ENCODE data around the gene EIF3D. TPM values are rescaled to one million over a fixed set of nuclear protein-coding genes. Genes with fewer than 3 reads are reported as not detected.

The EIF3D gene
- total and polyA plus RNA-seq, 2 of the 4 experiments (the other 2 are of a cell fraction): 339 to 746 TPM

DNA sequence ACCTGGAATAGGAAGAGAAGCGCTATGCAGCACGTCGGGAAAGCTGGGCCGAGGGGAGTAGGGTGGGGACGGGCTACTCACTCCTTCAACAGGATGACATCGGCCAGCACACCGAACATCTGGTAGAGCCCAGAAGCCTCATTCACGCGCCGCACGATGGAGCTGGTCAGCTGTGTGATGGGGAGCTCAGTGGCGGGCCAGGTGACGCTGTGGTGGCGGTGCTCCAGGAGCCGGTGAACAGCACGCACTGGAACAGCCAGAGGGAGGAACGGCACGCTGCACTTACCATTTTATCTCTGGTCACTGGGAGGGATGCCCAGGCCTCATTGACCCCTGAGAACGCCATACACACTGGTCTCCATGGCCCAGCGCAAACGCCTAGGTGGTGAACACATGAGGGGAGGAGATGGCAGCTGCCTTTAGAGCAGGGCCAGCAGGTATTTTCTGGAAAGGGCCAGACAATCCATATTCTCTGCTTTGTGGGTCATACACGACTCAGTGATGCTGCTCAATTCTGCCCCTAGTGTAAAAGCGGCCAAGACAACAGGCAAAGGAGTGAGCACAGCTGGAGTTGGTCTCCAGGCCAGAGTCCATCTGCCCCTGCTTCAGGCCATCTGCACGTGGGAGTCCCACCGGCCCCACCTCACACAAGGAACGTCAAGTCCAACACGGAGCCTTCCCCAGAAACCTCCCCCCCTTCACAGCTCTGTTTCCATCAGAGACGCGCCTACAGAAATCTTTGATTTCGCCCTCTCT is 30.9 kb downstream of the EIF3D start:
- Histone ChIP-seq H4K91ac (ENCODE audit: insufficient read depth, low read depth, low read length) (no peak overlapping the region), H3K36me3 (ENCODE audit: control insufficient read depth, insufficient read depth, low read length) (peaks cover 9% of the 10 kb centered on the region), H4K5ac (ENCODE audit: low read depth, low read length) (no peak overlapping the region), H3K27me3 (ENCODE audit: control insufficient read depth, insufficient read depth, low read length) (no peaks in the 10 kb centered on the region), H3K4me1 (ENCODE audit: control insufficient read depth, insufficient read depth, low read length) (no peaks in the 10 kb centered on the region), H3K56ac (ENCODE audit: extremely low read depth, insufficient read depth, low read length) (no peak overlapping the region), H3K23ac (ENCODE audit: low read depth, low read length) (no peak overlapping the region), H3K9me1 (ENCODE audit: insufficient read depth, low read length) (no peaks in the 10 kb centered on the region), H3K4ac (ENCODE audit: low read depth, low read length) (no peak overlapping the region), H3K9ac (ENCODE audit: low read depth, low read length) (no peak overlapping the region), H3K9me3 (ENCODE audit: control insufficient read depth, insufficient read depth, low read length) (no peaks in the 10 kb centered on the region), H2BK5ac (ENCODE audit: low read depth, low read length, poor library complexity, severe bottlenecking) (no peak overlapping the region), H2AK5ac (ENCODE audit: low read depth, low read length) (no peak overlapping the region), H3K4me3 (ENCODE audit: insufficient read depth, low read depth, low read length) (no peak overlapping the region), H2BK20ac (ENCODE audit: low read depth, low read length) (no peak overlapping the region), H2BK15ac (ENCODE audit: low read depth, low read length) (no peak overlapping the region), H3K18ac (ENCODE audit: low read depth, low read length) (no peak overlapping the region), H3K14ac (replicated peaks; ENCODE audit: low read depth, low read length) (no peak overlapping the region), H4K8ac (ENCODE audit: low read depth in 2 of 2, low read length in 2 of 2) (no peak overlapping the region), H3K79me1 (ENCODE audit: low read depth in 1 of 2, low read length in 2 of 2) (no peaks in the 10 kb centered on the region), H4K20me1 (ENCODE audit: insufficient read depth, low read length) (no peaks in the 10 kb centered on the region), H3K4me2 (ENCODE audit: low read depth, low read length) (no peak overlapping the region), H2AFZ (replicated peaks; ENCODE audit: low read length, poor library complexity) (no peak overlapping the region), H3K27ac (ENCODE audit: insufficient read depth, low read length) (no peak overlapping the region), H2BK120ac (ENCODE audit: low read depth, low read length) (no peak overlapping the region), H2AK9ac (replicated peaks; ENCODE audit: low read depth, low read length, poor library complexity) (peak overlapping the region; percentile 15)
- no peak for TF ChIP-seq SMC3 (IDR thresholded peaks at IDR 0.05; ENCODE audit: low read depth, low read length)
- TF ChIP-seq, protein P1, sequence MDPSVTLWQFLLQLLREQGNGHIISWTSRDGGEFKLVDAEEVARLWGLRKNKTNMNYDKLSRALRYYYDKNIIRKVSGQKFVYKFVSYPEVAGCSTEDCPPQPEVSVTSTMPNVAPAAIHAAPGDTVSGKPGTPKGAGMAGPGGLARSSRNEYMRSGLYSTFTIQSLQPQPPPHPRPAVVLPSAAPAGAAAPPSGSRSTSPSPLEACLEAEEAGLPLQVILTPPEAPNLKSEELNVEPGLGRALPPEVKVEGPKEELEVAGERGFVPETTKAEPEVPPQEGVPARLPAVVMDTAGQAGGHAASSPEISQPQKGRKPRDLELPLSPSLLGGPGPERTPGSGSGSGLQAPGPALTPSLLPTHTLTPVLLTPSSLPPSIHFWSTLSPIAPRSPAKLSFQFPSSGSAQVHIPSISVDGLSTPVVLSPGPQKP (IDR thresholded peaks at IDR 0.05; ENCODE audit: borderline replicate concordance, low read depth, low read length): no peak
- no peak for TF ChIP-seq BHLHE40 (IDR thresholded peaks at IDR 0.05; ENCODE audit: low read depth, low read length)
- no TSS peak for BruUV-seq (replicated peaks)
- ChIA-PET CTCF (no interaction called here), POLR2A (ENCODE audit: unreplicated experiment) (no interaction called here)
- DNase-seq (no peak), ATAC-seq (ENCODE audit: low read depth) (no peak; the same call in 1 of the 2 replicates)
- 87% methylated on average over 14 of the region's 30 CpGs; no CpG with 5 or more reads in 1 of the 2 experiments for WGBS, 2 experiments (ENCODE audit: extremely low coverage in 2 of 2, insufficient read length in 1 of 2)
- intact Hi-C loops (cut with micrococcal nuclease): no loop called here
- dilution Hi-C loops (cut with HindIII; ENCODE audit: low sequenced_read_pairs, unreplicated experiment): no loop called here
- in situ Hi-C loops (cut with MboI; ENCODE audit: low sequenced_read_pairs): no loop called here

All from IMR-90 (cell line).